Erythroblast (primary cell): ENCODE measurements around the gene HS3ST5.

Experiments
- GATA1 ChIP-seq: IDR thresholded peaks from 2 replicates; pipeline ENCODE4 v1.6.1; 2011; ENCODE audit warnings: low read depth, mild to moderate bottlenecking, control low read depth, low read length, moderate library complexity
- POLR2A ChIP-seq: IDR thresholded peaks from 2 replicates; pipeline ENCODE4 v1.6.1; 2011; ENCODE audit warnings: mild to moderate bottlenecking, low read length

GRCh38 chr6:114362957-114363356 is 20.1 kb upstream of the HS3ST5 start:
- TF ChIP-seq POLR2A, result no peak
- TF ChIP-seq GATA1, result no peak
